Activated B cell treated with CpG ODN at 0.5 μM for 24 hours (primary cell): Measurements from ENCODE around the gene FGF1. TPM values are rescaled to one million over a fixed set of nuclear protein-coding genes. Genes with fewer than 3 reads are reported as not detected.

ENCODE experiments used
- ATAC-seq: fragments of 200-7000 bp; cut with Tn5 transposase; one replicate; pipeline ENCODE4 v1.10.0; 2021; ENCODE audit warnings: low read depth, mild to moderate bottlenecking, moderate library complexity
- CTCF ChIA-PET: fragments of 350-600 bp; sonication (Branson Sonifier 250); formaldehyde crosslinking; loops from one replicate; lab custom pipeline; 2021; ENCODE audit warnings: antibody characterized with exemption; lab: Charles Lee
- POLR2A ChIA-PET: fragments of 350-600 bp; sonication (Branson Sonifier 250); formaldehyde crosslinking; loops from one replicate; lab custom pipeline; 2021; ENCODE audit warnings: antibody characterized with exemption; lab: Charles Lee
- DNase-seq: peaks from one replicate; pipeline ENCODE4 v3.0.0; 2022
- H3K27ac Mint-ChIP-seq: one replicate; pipeline ENCODE4 v1.8.0; 2020; ENCODE audit warnings: mixed read lengths
- H3K27me3 Mint-ChIP-seq: one replicate; pipeline ENCODE4 v1.8.0; 2021; ENCODE audit warnings: mixed read lengths
- H3K36me3 Mint-ChIP-seq: one replicate; pipeline ENCODE4 v1.8.0; 2021; ENCODE audit warnings: low read depth, mixed read lengths
- H3K4me1 Mint-ChIP-seq: one replicate; pipeline ENCODE4 v1.8.0; 2021; ENCODE audit warnings: mixed read lengths
- H3K4me3 Mint-ChIP-seq: one replicate; pipeline ENCODE4 v1.8.0; 2020; ENCODE audit warnings: mild to moderate bottlenecking, mixed read lengths
- H3K9me3 Mint-ChIP-seq: one replicate; pipeline ENCODE4 v1.8.0; 2020; ENCODE audit warnings: mixed read lengths
- intact Hi-C: fragments of 100-400 bp; cut with micrococcal nuclease; formaldehyde crosslinking; loops from one replicate; pipeline ENCODE4 v1.15.1; 2024
- total RNA-seq: library from RNA; stranded (reverse); gene quantifications from 2 replicates; pipeline ENCODE4 v1.2.3, GENCODE V29; 2022
- TF ChIP-seq, protein P1 (sequence below): fragments of 200-600 bp; IDR thresholded peaks from one replicate; pipeline ENCODE4 v1.8.0; 2022; ENCODE audit warnings: antibody characterized with exemption, mild to moderate bottlenecking

Gene FGF1
- total RNA-seq, 1 donor from 2014 or later: not detected

DNA sequence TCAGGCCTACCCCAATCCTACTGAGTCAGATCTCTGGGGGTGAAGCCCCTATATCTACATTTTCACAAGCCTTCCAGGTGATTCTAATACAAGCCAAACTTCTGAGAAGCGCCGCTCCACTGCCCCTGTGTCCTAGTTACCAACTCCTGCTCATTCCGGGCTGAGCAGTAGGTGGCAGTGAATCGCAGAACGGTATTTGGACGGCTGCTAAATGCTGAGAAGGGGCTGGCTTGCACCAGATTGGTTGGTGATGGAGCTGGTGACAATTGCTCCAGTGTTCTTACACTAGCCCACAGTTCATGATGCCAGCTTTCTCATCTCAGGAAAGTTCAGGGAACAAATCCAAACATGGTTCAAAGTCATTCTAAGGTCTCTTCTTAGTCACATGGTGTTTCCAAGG, 31.1 kb upstream of the FGF1 start:
- intact Hi-C loops: loop anchor here (1.0 kb wide), 1 partner anchor 150 kb away; no protein-coding TSS in a partner anchor
- ChIA-PET CTCF (interaction anchor here (0.9 to 3.3 kb wide), 9 partner anchors 11 to 172 kb away, joined by 3 to 13 read pairs (median 5); no protein-coding TSS in a partner anchor), POLR2A (no interaction called here)
- Mint-ChIP-seq H3K36me3 (no peaks in the 10 kb centered on the region), H3K27ac (no peak overlapping the region), H3K27me3 (peaks cover 15% of the 10 kb centered on the region), H3K4me1 (peaks cover 10% of the 10 kb centered on the region), H3K4me3 (no peak overlapping the region), H3K9me3 (no peaks in the 10 kb centered on the region)
- ATAC-seq (no peak), DNase-seq (no peak)
- TF ChIP-seq, protein P1, sequence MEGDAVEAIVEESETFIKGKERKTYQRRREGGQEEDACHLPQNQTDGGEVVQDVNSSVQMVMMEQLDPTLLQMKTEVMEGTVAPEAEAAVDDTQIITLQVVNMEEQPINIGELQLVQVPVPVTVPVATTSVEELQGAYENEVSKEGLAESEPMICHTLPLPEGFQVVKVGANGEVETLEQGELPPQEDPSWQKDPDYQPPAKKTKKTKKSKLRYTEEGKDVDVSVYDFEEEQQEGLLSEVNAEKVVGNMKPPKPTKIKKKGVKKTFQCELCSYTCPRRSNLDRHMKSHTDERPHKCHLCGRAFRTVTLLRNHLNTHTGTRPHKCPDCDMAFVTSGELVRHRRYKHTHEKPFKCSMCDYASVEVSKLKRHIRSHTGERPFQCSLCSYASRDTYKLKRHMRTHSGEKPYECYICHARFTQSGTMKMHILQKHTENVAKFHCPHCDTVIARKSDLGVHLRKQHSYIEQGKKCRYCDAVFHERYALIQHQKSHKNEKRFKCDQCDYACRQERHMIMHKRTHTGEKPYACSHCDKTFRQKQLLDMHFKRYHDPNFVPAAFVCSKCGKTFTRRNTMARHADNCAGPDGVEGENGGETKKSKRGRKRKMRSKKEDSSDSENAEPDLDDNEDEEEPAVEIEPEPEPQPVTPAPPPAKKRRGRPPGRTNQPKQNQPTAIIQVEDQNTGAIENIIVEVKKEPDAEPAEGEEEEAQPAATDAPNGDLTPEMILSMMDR: no peak

DNA sequence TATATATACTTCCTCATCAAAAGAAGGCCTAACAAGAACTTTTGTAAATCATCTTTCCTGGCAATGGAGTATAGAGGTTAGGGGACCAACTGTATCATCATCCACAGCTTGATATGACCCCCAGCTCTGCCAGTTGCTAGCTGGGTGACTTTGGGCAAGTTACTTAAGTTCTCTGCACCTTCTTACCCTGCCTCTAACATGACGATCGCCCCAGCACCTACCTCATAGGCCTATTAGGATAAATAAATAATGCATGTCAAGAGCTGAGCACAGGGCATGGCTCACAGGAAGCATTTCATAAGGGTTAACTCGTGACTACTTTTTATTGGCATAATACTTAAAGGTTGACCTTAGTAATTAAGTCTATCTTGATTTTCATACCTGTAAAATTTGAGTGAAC, 29.4 kb upstream of the FGF1 start:
- peaks cover 10% of the 10 kb centered on the region for H3K4me1 Mint-ChIP-seq
- CTCF ChIA-PET: interaction anchor here (1.0 to 5.1 kb wide), 5 partner anchors 22 to 563 kb away, joined by 3 to 47 read pairs (median 3); no protein-coding TSS in a partner anchor
- no peak overlapping the region for H3K27ac Mint-ChIP-seq
- no peak for ATAC-seq
- no peak overlapping the region for H3K4me3 Mint-ChIP-seq
- intact Hi-C loops: no loop called here
- DNase-seq: no peak
- H3K9me3 Mint-ChIP-seq: no peaks in the 10 kb centered on the region
- H3K36me3 Mint-ChIP-seq: no peaks in the 10 kb centered on the region
- POLR2A ChIA-PET: no interaction called here
- TF ChIP-seq, protein P1: no peak
- peaks cover 15% of the 10 kb centered on the region for H3K27me3 Mint-ChIP-seq

DNA sequence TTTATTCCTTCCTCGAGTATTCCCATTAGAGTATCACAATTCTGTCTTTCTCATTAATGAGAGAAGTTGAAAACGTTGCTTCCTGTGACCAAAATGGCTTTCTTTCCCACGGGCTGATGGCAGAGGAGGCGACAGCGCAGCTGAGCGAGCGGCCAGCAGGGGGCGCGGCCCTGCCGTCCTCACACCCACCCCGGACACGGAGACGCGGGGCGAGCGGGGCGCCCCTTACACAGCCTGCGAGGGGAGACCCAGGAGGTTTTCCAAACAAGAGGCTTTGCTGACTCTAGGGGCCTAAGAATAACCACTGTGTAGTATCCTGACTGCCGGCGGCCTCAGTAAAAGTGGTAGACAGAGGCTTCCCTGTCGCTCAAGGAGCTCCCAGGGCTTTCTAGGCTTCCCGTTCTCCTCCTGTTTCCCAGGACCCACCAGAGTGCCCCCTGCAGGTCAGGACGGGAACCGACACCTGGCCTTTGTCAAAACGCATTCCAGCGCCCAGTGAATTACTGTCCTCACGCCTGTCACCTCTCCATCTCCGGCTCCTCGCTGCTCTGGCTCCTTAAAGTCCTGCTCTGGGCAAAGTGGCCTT, 27.3 kb upstream of the FGF1 start:
- intact Hi-C loops: loop anchor here (1.0 to 5.0 kb wide), 8 partner anchors 57 to 1480 kb away; partner anchors contain the start of gene ARHGAP26
- peak overlapping the region; percentile 80 for H3K4me3 Mint-ChIP-seq

DNA sequence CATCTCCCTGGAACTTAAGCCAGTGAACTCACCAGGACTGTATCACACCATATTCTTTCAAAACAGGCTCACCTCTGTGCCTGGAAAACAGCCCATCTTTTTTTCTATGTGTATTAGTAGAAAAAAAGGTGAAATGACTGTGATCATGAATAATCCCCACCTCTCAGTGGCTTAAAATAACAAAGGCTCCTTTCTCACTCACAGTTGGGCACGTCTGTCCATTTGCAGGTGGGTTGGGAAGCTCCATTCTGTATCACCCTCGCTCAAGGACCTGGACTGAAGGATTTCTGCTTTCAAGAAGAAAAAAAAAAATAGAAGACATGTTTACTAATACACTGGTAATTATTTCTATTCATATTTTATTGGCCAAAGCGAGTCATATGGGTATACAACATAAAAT, 17.3 kb upstream of the FGF1 start:
- ChIA-PET POLR2A (no interaction called here), CTCF (interaction anchor here (1.8 to 4.2 kb wide), 2 partner anchors 10 to 47 kb away, joined by 3 to 16 read pairs; no protein-coding TSS in a partner anchor)
- intact Hi-C loops: no loop called here
- no peak overlapping the region for H3K27ac Mint-ChIP-seq
- ATAC-seq (no peak), DNase-seq (no peak)
- TF ChIP-seq, protein P1: no peak
- no peaks in the 10 kb centered on the region for H3K36me3 Mint-ChIP-seq
- H3K9me3 Mint-ChIP-seq: no peaks in the 10 kb centered on the region
- H3K4me1 Mint-ChIP-seq: no peaks in the 10 kb centered on the region
- H3K4me3 Mint-ChIP-seq: no peak overlapping the region
- H3K27me3 Mint-ChIP-seq: peaks cover 20% of the 10 kb centered on the region

More for the DNA sequence above, 27.3 kb upstream of the FGF1 start:
- H3K27ac Mint-ChIP-seq: no peak overlapping the region
- peak; percentile 78 for DNase-seq
- TF ChIP-seq, protein P1: peak; percentile 93
- ChIA-PET POLR2A (interaction anchor here (0.6 to 0.9 kb wide), 2 partner anchors 10 to 202 kb away, joined by 3 to 6 read pairs; no protein-coding TSS in a partner anchor), CTCF (interaction anchor here (0.8 to 5.1 kb wide), 27 partner anchors 9 to 744 kb away, joined by 3 to 47 read pairs (median 5); partner anchors contain the start of gene RNF14)
- peaks cover 12% of the 10 kb centered on the region for H3K27me3 Mint-ChIP-seq
- no peaks in the 10 kb centered on the region for H3K9me3 Mint-ChIP-seq
- no peaks in the 10 kb centered on the region for H3K36me3 Mint-ChIP-seq
- H3K4me1 Mint-ChIP-seq: peaks cover 10% of the 10 kb centered on the region
- ATAC-seq: peak; percentile 97

DNA sequence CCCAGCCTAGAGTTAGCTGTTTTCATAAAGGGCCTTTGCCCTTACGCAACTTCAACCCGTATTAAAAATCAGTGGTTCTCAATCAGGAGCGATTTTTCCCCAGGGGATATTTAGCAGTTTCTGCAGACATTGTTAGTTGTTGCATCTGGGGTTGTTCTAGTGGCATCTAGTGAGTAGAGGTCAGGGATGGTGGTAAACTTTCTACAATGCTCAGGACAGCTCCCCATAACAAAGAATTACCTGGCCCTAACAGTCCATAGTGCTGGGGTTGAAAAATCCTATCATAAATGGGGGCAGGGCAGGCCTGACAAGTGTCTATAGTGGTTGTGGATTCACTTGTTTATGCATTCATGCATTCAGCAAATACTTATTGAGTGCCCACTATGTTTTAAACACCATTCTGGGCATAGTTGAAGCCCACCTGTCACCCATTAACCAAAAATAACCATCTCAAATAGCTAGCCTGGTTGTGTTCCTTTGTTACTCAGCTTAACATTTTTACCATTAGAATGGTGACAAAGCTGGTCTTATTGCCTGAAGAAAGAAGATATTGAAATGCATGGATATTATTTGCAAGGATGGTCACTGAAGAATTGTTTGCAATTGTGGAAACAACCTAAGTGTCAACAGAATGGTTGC, 15.9 kb upstream of the FGF1 start:
- H3K4me1 Mint-ChIP-seq: no peaks in the 10 kb centered on the region
- ATAC-seq: no peak
- no peaks in the 10 kb centered on the region for H3K36me3 Mint-ChIP-seq
- POLR2A ChIA-PET: no interaction called here
- CTCF ChIA-PET: interaction anchor here (1.8 to 4.2 kb wide), 2 partner anchors 11 to 46 kb away, joined by 3 to 16 read pairs; no protein-coding TSS in a partner anchor
- peaks cover 23% of the 10 kb centered on the region for H3K27me3 Mint-ChIP-seq
- no peaks in the 10 kb centered on the region for H3K9me3 Mint-ChIP-seq
- TF ChIP-seq, protein P1: no peak
- H3K4me3 Mint-ChIP-seq: no peak overlapping the region
- no peak for DNase-seq
- H3K27ac Mint-ChIP-seq: no peak overlapping the region
- intact Hi-C loops: no loop called here
